Measurements from ENCODE around the gene EYA3.

The EYA3 gene

GRCh38 chr1:28045777-28046176 is 42.6 kb downstream of the EYA3 start:
- no peak for TF ChIP-seq CTCF (conservative IDR thresholded peaks at IDR 0.05; ENCODE audit: control insufficient read depth, insufficient read depth, low read depth, low read length)
- no peak overlapping the region for H3K4me3 ChIP-seq (ENCODE audit: control insufficient read depth, low read depth, low read length)
- DNase-seq (ENCODE audit: low read depth), result no peak

GRCh38 chr1:28044399-28044798 is 44.0 kb downstream of the EYA3 start:
- TF ChIP-seq CTCF (conservative IDR thresholded peaks at IDR 0.05; ENCODE audit: control insufficient read depth, insufficient read depth, low read depth, low read length), result no peak
- DNase-seq (ENCODE audit: low read depth), result no peak
- H3K4me3 ChIP-seq (ENCODE audit: control insufficient read depth, low read depth, low read length), result no peak overlapping the region

- no peak for TF ChIP-seq CTCF (conservative IDR thresholded peaks at IDR 0.05; ENCODE audit: control insufficient read depth, insufficient read depth, low read depth, low read length)
- DNase-seq (ENCODE audit: low read depth), result no peak
- no peak overlapping the region for H3K4me3 ChIP-seq (ENCODE audit: control insufficient read depth, low read depth, low read length)
Measured at GRCh38 chr1:28039341-28039740, 49.1 kb downstream of the EYA3 start.

GRCh38 chr1:28037946-28038345 is 50.5 kb downstream of the EYA3 start:
- H3K4me3 ChIP-seq (ENCODE audit: control insufficient read depth, low read depth, low read length), result no peak overlapping the region
- no peak for TF ChIP-seq CTCF (conservative IDR thresholded peaks at IDR 0.05; ENCODE audit: control insufficient read depth, insufficient read depth, low read depth, low read length)
- DNase-seq (ENCODE audit: low read depth), result no peak

GRCh38 chr1:28037206-28037605 is 51.2 kb downstream of the EYA3 start:
- no peak for DNase-seq (ENCODE audit: low read depth)
- TF ChIP-seq CTCF (conservative IDR thresholded peaks at IDR 0.05; ENCODE audit: control insufficient read depth, insufficient read depth, low read depth, low read length), result no peak
- H3K4me3 ChIP-seq (ENCODE audit: control insufficient read depth, low read depth, low read length), result no peak overlapping the region

- no peak for TF ChIP-seq CTCF (conservative IDR thresholded peaks at IDR 0.05; ENCODE audit: control insufficient read depth, insufficient read depth, low read depth, low read length)
- H3K4me3 ChIP-seq (ENCODE audit: control insufficient read depth, low read depth, low read length), result no peak overlapping the region
- DNase-seq (ENCODE audit: low read depth), result no peak
Measured at GRCh38 chr1:28036431-28036830, 52.0 kb downstream of the EYA3 start.

- H3K4me3 ChIP-seq (ENCODE audit: control insufficient read depth, low read depth, low read length), result no peak overlapping the region
- no peak for TF ChIP-seq CTCF (conservative IDR thresholded peaks at IDR 0.05; ENCODE audit: control insufficient read depth, insufficient read depth, low read depth, low read length)
- DNase-seq (ENCODE audit: low read depth), result no peak
Measured at GRCh38 chr1:28035420-28035819, 53.0 kb downstream of the EYA3 start.

Data from fibroblast of mammary gland (primary cell).